HG03039 (cell line): ENCODE data around the gene TRAF3.

Experiments
- ATAC-seq: cut with Tn5 transposase; IDR thresholded peaks from one replicate; pipeline ENCODE4 v1.9.1; 2021; ENCODE audit warnings: mild to moderate bottlenecking, moderate library complexity; ENCODE audit not compliant: unreplicated experiment

Gene TRAF3

DNA sequence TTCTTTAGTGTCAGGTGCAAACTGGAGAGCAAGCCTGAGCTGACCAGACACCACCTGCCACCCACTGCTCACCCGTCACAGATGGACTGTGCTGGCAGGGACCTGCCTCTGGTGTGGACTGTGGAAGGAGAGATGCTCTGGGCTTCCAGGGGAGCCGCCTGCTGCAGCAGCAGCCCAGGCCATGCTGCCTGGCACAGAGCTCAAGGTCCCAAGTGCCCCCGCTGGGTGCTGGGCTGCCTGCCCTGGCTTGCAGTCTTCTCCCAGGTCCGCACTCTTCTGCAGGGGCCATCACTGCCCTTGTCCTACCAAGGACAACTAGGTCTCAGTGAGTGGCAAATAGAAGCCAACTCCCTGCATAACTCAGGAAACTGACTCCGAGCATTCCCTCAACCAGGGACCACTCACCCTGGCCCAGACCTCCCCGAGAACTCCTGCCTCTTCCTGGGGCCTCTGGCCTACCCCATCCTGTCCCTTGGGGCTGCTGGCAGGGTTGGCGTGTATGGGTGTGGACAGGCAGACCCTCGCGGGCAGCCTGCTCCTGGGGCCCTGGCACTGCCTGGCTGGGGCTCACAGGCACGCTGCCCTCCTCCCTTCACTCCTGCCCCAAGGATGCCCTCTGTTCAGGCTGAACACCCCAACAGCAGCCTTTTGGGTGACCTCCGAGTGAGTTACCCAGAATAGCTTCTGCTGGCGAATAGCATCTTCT lies 154.5 kb downstream of the TRAF3 start:
- no peak for ATAC-seq

GRCh38 chr14:102932484-102933248 lies 155.4 kb downstream of the TRAF3 start:
- ATAC-seq, result no peak

- ATAC-seq, result no peak
Observed at GRCh38 chr14:102933618-102934231, 156.5 kb downstream of the TRAF3 start.

- no peak for ATAC-seq
Observed at GRCh38 chr14:102935756-102936155, 158.5 kb downstream of the TRAF3 start.

- ATAC-seq, result no peak
Observed at GRCh38 chr14:102937331-102938175, 160.3 kb downstream of the TRAF3 start.

DNA sequence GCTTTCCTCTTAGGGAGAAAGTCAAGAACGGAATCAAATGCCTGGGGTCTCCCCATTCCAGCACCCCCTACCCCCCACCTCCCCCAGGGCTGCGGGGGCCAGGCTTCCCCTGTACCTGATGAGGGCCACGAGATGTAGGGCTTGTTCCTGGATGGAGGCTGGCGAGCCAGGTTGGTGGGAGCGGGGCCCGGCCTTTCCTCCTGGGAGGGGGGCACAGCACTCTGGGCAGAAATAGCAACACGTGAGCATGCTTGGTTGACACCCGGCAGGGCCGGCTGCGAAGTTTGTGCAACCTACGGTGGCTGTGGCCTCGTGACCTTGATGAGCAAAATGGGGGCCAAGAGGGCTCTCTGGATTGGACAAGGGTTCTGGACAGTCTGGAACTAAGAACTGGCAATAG lies 160.9 kb downstream of the TRAF3 start:
- no peak for ATAC-seq

DNA sequence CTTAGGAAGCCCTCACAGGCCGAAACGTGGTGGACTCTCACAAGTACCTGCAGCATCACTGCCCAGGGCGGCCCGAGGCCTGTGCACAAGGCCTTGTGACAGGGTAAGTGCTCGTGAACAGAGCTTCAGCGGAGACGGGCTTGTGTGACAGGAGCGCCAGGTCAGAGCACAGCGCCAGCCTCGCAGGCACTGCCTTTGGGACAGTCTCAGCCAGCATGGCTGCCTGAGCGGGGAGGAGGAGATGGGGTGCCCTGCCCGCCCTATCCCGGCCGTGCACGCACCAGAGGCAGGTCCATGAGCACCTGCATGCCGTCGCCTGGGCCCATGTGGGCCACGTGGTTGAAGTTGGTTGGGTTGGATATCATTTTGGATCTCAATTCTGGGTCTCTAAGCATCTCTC lies 162.1 kb downstream of the TRAF3 start:
- ATAC-seq, result no peak

GRCh38 chr14:102939820-102940561 lies 162.7 kb downstream of the TRAF3 start:
- no peak for ATAC-seq

- no peak for ATAC-seq
Observed at GRCh38 chr14:102940729-102941362, 163.6 kb downstream of the TRAF3 start.

- ATAC-seq, result no peak
Observed at GRCh38 chr14:102941419-102942011, 164.3 kb downstream of the TRAF3 start.

DNA sequence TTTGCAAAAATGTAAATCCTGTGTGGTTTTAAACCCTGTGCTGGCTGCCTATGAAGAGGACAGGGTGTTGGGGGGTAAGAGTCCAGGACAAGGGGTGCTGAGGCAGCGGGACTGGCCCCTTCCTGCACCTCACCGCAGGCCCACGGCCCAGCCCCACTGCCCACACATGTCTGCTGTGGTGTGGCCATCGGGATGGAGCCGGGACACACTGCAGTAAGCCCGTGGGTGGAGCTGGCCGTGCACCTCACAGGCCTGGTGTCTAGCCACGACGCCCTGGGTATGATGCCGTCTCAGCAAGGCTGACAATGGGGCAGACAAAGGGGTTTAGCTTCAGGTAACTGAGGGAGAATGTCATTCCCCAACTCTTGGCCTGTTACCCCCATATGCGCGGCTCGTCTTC lies 164.8 kb downstream of the TRAF3 start:
- no peak for ATAC-seq

DNA sequence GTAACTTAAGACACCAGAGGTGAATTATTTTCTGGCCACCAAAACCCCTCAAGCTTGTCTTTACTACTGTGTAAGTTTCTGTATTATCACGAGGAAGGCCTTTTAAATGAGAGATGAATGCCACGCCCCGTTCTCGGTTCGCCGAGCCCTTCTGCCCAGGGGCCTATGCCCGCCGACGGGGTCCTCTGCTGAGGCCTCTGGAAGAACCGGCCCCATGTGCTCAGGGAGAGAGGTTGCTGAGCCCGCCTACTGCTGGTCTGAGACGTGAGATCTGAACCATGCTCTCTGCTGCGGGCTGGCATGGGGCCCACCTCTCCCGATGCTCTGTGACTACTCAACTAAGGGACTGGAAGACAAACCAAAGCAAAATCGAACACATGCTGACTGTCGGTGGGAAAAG lies 166.2 kb downstream of the TRAF3 start:
- ATAC-seq, result no peak

GRCh38 chr14:102943979-102944378 lies 166.7 kb downstream of the TRAF3 start:
- ATAC-seq, result no peak

DNA sequence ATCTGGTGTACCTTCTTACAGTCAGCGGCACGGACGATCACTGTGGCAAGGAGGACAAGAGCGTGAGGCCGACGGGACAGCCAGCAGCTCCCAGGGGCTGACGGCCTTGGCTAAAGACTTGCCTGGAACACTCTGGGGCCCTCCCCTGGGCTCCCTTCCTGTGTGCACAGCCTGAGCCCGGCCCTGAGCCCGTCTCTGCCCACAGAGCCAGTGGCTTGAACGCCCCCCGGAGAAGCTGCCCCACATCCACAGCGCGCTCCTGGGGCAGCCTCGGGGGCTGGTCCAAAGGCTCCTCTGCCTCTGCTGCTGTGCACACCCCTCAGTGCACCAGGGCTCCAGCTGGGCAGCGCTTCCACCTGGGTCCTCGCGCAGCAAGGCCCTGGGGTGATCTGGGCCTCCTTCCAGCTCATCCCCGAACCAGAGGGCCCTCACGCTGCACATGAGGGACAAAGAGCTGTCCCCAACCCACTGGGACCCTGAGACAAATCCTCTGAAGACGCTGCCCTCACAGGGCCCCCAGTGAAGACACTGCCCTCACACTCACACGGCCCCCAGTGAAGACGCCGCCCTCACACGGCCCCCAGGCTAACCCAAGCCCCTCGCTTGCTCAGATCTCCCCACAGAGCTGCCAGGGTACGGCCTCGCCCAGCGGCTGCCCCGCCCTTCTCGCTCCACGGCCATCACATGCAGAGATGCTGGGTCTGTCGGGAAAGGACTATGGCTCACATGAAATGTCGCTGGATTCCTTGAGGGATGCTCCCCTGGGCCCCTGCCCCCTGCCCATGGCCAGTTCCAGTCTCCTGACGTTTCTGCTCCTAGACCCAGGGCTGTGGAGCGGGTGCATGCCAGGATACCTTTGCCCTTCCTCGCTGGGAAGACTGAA lies 167.4 kb downstream of the TRAF3 start:
- no peak for ATAC-seq

- ATAC-seq, result no peak
Observed at GRCh38 chr14:102945346-102946130, 168.3 kb downstream of the TRAF3 start.

GRCh38 chr14:102947321-102948103 lies 170.3 kb downstream of the TRAF3 start:
- ATAC-seq, result no peak

DNA sequence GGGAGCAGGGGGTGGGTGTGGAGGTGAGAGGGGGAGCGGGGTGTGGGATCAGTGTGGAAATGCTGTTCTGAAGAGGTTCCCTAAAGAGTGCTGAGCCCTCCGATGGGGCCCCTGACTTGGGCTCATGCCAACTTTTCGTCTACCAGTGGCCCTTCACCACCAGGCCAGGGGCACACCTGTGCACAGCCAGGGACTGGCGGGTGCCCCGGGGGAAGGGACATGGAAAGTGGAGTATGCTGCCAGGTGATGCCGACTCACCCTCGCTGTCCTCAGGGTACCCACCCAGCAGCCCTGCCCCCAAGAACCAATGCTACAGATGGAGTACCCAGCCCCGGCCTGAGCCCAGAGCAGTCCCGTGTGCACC lies 171.4 kb downstream of the TRAF3 start:
- ATAC-seq, result no peak
